OCI-LY7 (cell line): ENCODE results near the gene EFHD1. TPM values are rescaled to one million over a fixed set of nuclear protein-coding genes. Genes with fewer than 3 reads are reported as not detected.
"Not testable (repeated sequence)": the region's sequence is repeated elsewhere in the genome, so short reads cannot be mapped to it uniquely, and the experiment has no call there.

Experiments
- BruUV-seq: library from RNA; stranded (reverse); fragments of 400-500 nt; replicated peaks from 2 replicates; lab custom pipeline; 2021; lab: Mats Ljungman, UMichigan
- CTCF ChIA-PET: fragments of 300-600 bp; sonication (Branson Sonifier 250); formaldehyde crosslinking; loops from one replicate; lab custom pipeline; 2022; ENCODE audit warnings: antibody characterized with exemption; ENCODE audit not compliant: unreplicated experiment; lab: Charles Lee
- POLR2A ChIA-PET: fragments of 300-600 bp; sonication (Branson Sonifier 250); formaldehyde crosslinking; loops from one replicate; lab custom pipeline; 2022; ENCODE audit warnings: antibody characterized with exemption; lab: Charles Lee
- DNase-seq: peaks from one replicate; pipeline ENCODE4 v3.0.0-alpha.2; 2015; ENCODE audit warnings: low spot score
- H2AFZ ChIP-seq: fragments of 200-600 bp; sonication (generic), shearing (Covaris generic); 2 replicates; pipeline ENCODE4 v1.6.1; 2014; ENCODE audit warnings: mild to moderate bottlenecking, antibody characterized with exemption, low read length, moderate library complexity
- H3K27ac ChIP-seq: fragments of 200-600 bp; sonication (generic); 2 replicates; pipeline ENCODE4 v1.5.1; 2014; ENCODE audit warnings: mixed run types, low read depth, mild to moderate bottlenecking, moderate library complexity, low read length, inconsistent platforms; ENCODE audit not compliant: poor library complexity, severe bottlenecking
- H3K36me3 ChIP-seq: fragments of 200-600 bp; sonication (generic); 2 replicates; pipeline ENCODE4 v1.6.1; 2014; ENCODE audit warnings: mild to moderate bottlenecking, antibody characterized with exemption, low read length, moderate library complexity, mixed read lengths; ENCODE audit not compliant: insufficient read depth
- H3K4me1 ChIP-seq: fragments of 200-600 bp; sonication (generic); 2 replicates; pipeline ENCODE4 v1.5.1; 2014; ENCODE audit warnings: mild to moderate bottlenecking, low read length; ENCODE audit not compliant: insufficient read depth, poor library complexity, severe bottlenecking
- H3K4me2 ChIP-seq: fragments of 200-600 bp; sonication (generic); 2 replicates; pipeline ENCODE4 v1.6.1; 2014; ENCODE audit warnings: mild to moderate bottlenecking, low read length
- H3K4me3 ChIP-seq: fragments of 200-600 bp; sonication (generic); 2 replicates; pipeline ENCODE4 v1.5.1; 2014; ENCODE audit warnings: mild to moderate bottlenecking, low read depth, low read length; ENCODE audit not compliant: poor library complexity, severe bottlenecking
- H3K79me2 ChIP-seq: fragments of 200-600 bp; sonication (generic); 2 replicates; pipeline ENCODE4 v1.6.1; 2016; ENCODE audit warnings: low read depth, mild to moderate bottlenecking, low read length, moderate library complexity, mixed read lengths; ENCODE audit not compliant: insufficient read depth
- H3K9me2 ChIP-seq: fragments of 200-600 bp; sonication (generic); 2 replicates; pipeline ENCODE4 v1.6.1; 2016; ENCODE audit warnings: mild to moderate bottlenecking, low read length, mixed read lengths; ENCODE audit not compliant: insufficient read depth
- H3K9me3 ChIP-seq: fragments of 200-600 bp; sonication (generic); 2 replicates; pipeline ENCODE4 v1.6.1; 2014; ENCODE audit warnings: mild to moderate bottlenecking, mixed run types, low read length, mixed read lengths
- H4K20me1 ChIP-seq: fragments of 200-600 bp; sonication (generic); 2 replicates; pipeline ENCODE4 v1.6.1; 2014; ENCODE audit warnings: mild to moderate bottlenecking, antibody characterized with exemption, low read length, moderate library complexity, mixed read lengths; ENCODE audit not compliant: insufficient read depth
- EZH2phosphoT487 ChIP-seq: fragments of 200-600 bp; sonication (generic); IDR thresholded peaks from 2 replicates; pipeline ENCODE4 v1.6.1; 2018; ENCODE audit warnings: low read depth, borderline replicate concordance, mild to moderate bottlenecking, mixed run types, antibody characterized with exemption, low read length, moderate library complexity, mixed read lengths
- intact Hi-C: fragments of 100-400 bp; cut with micrococcal nuclease; formaldehyde crosslinking; loops from one replicate; pipeline ENCODE4 v1.10.0; 2022; ENCODE audit not compliant: unreplicated experiment
- total RNA-seq, 2 experiments: library from RNA; depleted of rRNA in 1 of 2; stranded (reverse); fragments of >200 nt in 1 of 2; shearing (Covaris generic) in 1 of 2; gene quantifications; 2 replicates each; pipeline ENCODE4 v1.2.3, GENCODE V29; 2014 to 2022
- TF ChIP-seq, protein P1 (sequence below): fragments of 200-600 bp; sonication (generic); conservative IDR thresholded peaks from 2 replicates; pipeline ENCODE4 v1.5.1; 2014; ENCODE audit warnings: mild to moderate bottlenecking, antibody characterized with exemption, low read length, moderate library complexity, mixed read lengths

EFHD1 gene
- total RNA-seq, 2 experiments from 2014 or later = not detected

- CTCF ChIA-PET = no interaction called here
Observed at GRCh38 chr2:232632904-232633412, 446 bp upstream of the EFHD1 start.

DNA sequence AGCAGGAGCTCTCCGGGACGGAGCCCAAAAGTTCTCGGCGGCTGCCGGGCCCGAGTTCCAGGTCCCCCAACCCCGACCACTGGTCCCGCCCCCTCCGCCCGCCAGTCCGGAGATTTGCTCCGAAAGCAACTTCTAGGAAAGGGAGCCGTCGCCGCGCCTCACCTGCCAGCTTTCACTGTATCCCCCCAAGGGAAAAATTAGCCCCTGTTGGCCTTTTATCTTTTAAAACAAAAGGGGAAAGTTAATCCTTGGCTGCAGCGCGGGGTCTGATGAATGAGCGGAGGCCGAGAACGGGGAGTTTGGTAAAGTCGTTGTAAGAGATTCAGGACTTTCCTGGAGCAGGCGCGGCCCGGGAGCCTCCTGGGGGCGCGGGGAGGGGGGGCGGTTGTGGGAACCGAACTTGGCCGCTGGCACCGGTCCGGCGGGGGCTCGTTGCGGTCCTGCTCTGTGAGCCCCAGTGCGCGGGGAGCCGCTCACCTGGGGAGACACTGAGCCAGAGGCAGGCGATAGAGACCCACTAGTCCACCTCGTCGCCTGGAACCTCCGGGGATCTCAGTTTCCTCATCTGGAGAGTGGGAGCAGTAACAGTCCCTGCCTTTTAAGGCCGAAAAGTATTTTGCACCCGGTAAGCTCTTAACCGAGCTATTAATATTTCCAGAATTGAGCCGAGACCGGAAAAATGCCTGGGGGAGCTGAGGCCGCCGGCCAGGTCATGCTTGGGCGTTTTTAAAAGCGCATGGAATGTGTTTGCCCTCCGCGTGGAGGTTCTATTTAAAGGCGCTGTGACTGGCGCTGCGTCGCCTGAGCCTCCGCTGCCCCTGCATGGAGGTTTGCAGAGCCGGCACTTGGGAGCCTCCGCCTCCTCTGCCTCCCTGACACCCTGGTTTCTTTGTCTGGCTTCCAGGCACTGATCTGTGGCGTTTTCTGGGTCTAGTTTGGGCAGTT, 1.1 kb downstream of the EFHD1 start:
- Histone ChIP-seq H3K9me3 (no peaks in the 10 kb centered on the region), H3K4me1 (no peaks in the 10 kb centered on the region), H2AFZ (no peak overlapping the region), H3K36me3 (no peaks in the 10 kb centered on the region), H3K27ac (no peak overlapping the region), H3K9me2 (no peaks in the 10 kb centered on the region), H3K4me3 (no peak overlapping the region), H3K79me2 (no peaks in the 10 kb centered on the region), H3K4me2 (no peak overlapping the region), H4K20me1 (no peaks in the 10 kb centered on the region)
- TF ChIP-seq, protein P1, sequence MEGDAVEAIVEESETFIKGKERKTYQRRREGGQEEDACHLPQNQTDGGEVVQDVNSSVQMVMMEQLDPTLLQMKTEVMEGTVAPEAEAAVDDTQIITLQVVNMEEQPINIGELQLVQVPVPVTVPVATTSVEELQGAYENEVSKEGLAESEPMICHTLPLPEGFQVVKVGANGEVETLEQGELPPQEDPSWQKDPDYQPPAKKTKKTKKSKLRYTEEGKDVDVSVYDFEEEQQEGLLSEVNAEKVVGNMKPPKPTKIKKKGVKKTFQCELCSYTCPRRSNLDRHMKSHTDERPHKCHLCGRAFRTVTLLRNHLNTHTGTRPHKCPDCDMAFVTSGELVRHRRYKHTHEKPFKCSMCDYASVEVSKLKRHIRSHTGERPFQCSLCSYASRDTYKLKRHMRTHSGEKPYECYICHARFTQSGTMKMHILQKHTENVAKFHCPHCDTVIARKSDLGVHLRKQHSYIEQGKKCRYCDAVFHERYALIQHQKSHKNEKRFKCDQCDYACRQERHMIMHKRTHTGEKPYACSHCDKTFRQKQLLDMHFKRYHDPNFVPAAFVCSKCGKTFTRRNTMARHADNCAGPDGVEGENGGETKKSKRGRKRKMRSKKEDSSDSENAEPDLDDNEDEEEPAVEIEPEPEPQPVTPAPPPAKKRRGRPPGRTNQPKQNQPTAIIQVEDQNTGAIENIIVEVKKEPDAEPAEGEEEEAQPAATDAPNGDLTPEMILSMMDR = no peak
- no peak for TF ChIP-seq EZH2phosphoT487
- no TSS peak for BruUV-seq
- intact Hi-C loops = no loop called here
- ChIA-PET CTCF (no interaction called here), POLR2A (no interaction called here)
- DNase-seq = no peak

More at GRCh38 chr2:232632904-232633412, 446 bp upstream of the EFHD1 start:
- intact Hi-C loops = no loop called here
- H4K20me1 ChIP-seq = no peaks in the 10 kb centered on the region
- H3K79me2 ChIP-seq = no peaks in the 10 kb centered on the region
- no peaks in the 10 kb centered on the region for H3K9me3 ChIP-seq
- no peak for DNase-seq
- no peak overlapping the region for H3K4me2 ChIP-seq
- H3K4me3 ChIP-seq = no peak overlapping the region
- TF ChIP-seq, protein P1 = no peak
- TF ChIP-seq EZH2phosphoT487 = no peak
- no peak overlapping the region for H3K27ac ChIP-seq
- no peaks in the 10 kb centered on the region for H3K36me3 ChIP-seq
- BruUV-seq = no TSS peak
- POLR2A ChIA-PET = no interaction called here
- H2AFZ ChIP-seq = no peak overlapping the region
- no peaks in the 10 kb centered on the region for H3K4me1 ChIP-seq
- no peaks in the 10 kb centered on the region for H3K9me2 ChIP-seq

GRCh38 chr2:232635376-232635775, 2.0 kb downstream of the EFHD1 start:
- H3K27ac ChIP-seq, H3K4me3 ChIP-seq, H2AFZ ChIP-seq, BruUV-seq, H4K20me1 ChIP-seq, H3K4me2 ChIP-seq, H3K79me2 ChIP-seq, H3K36me3 ChIP-seq, H3K4me1 ChIP-seq, CTCF ChIA-PET, H3K9me3 ChIP-seq, POLR2A ChIA-PET, intact Hi-C loops, H3K9me2 ChIP-seq, DNase-seq: not testable (repeated sequence)
